GM18508 (cell line): ENCODE measurements around the gene KCNK2.
A peak's percentile ranks its signal among the peaks of the same experiment; 100 is the strongest.

ENCODE experiments used
- ATAC-seq: cut with Tn5 transposase; IDR thresholded peaks from one replicate; pipeline ENCODE4 v1.9.1; 2021; ENCODE audit warnings: moderate number of reproducible peaks; ENCODE audit not compliant: insufficient read depth, unreplicated experiment

KCNK2 gene

GRCh38 chr1:215082532-215083382, at the start of gene KCNK2:
Gene KCNK2, plus strand, starts transcription at chr1:215082737. Its CDS starts 649 bp downstream, at chr1:215083386.
- ATAC-seq, result no peak

GRCh38 chr1:215032911-215033526, 49.5 kb upstream of the KCNK2 start:
- ATAC-seq, result no peak

- ATAC-seq, result no peak
Observed at GRCh38 chr1:215040190-215040589, 42.3 kb upstream of the KCNK2 start.

- ATAC-seq, result peak; percentile 50
Observed at GRCh38 chr1:215043401-215043800, 39.1 kb upstream of the KCNK2 start.

- ATAC-seq, result no peak
Observed at GRCh38 chr1:215044151-215044550, 38.4 kb upstream of the KCNK2 start.

GRCh38 chr1:215045698-215046308, 36.7 kb upstream of the KCNK2 start:
- no peak for ATAC-seq

- ATAC-seq, result no peak
Observed at GRCh38 chr1:215052256-215053015, 30.1 kb upstream of the KCNK2 start.

- ATAC-seq, result no peak
Observed at GRCh38 chr1:215054266-215054665, 28.3 kb upstream of the KCNK2 start.

GRCh38 chr1:215055281-215055935, 27.1 kb upstream of the KCNK2 start:
- no peak for ATAC-seq

- no peak for ATAC-seq
Observed at GRCh38 chr1:215056584-215056983, 26.0 kb upstream of the KCNK2 start.

GRCh38 chr1:215059947-215060346, 22.6 kb upstream of the KCNK2 start:
- ATAC-seq, result no peak

- ATAC-seq, result no peak
Observed at GRCh38 chr1:215064327-215064726, 18.2 kb upstream of the KCNK2 start.

GRCh38 chr1:215071078-215071477, 11.5 kb upstream of the KCNK2 start:
- ATAC-seq, result no peak

- no peak for ATAC-seq
Observed at GRCh38 chr1:215076322-215076721, 6.2 kb upstream of the KCNK2 start.

GRCh38 chr1:215079456-215079855, 3.1 kb upstream of the KCNK2 start:
- no peak for ATAC-seq

- ATAC-seq, result no peak
Observed at GRCh38 chr1:215081661-215082531, 641 bp upstream of the KCNK2 start.

GRCh38 chr1:215083383-215083961, 935 bp downstream of the KCNK2 start:
- ATAC-seq, result no peak

- no peak for ATAC-seq
Observed at GRCh38 chr1:215084621-215085020, 2.1 kb downstream of the KCNK2 start.

GRCh38 chr1:215087603-215088002, 5.1 kb downstream of the KCNK2 start:
- ATAC-seq, result no peak
